NAMALWA (cell line): ENCODE data around the gene PPAN.

ENCODE experiments used
- DNase-seq: peaks from one replicate; pipeline ENCODE4 v3.0.0-alpha.2; 2015; ENCODE audit warnings: low spot score

Gene PPAN

GRCh38 chr19:10106100-10106936 is at the start of gene PPAN:
PPAN (plus strand) TSS chr19:10106362; CDS start chr19:10106395, 33 bp downstream.
- peak; percentile 98 for DNase-seq

- no peak for DNase-seq
Observed at GRCh38 chr19:10061717-10062310, 44.3 kb upstream of the PPAN start.

GRCh38 chr19:10068205-10068604 is 38.0 kb upstream of the PPAN start:
- DNase-seq = no peak

- no peak for DNase-seq
Observed at GRCh38 chr19:10069046-10069445, 37.1 kb upstream of the PPAN start.

GRCh38 chr19:10070730-10071446 is 35.3 kb upstream of the PPAN start:
- no peak for DNase-seq

- peak; percentile 78 for DNase-seq
Observed at GRCh38 chr19:10074153-10074552, 32.0 kb upstream of the PPAN start.

GRCh38 chr19:10076535-10076934 is 29.6 kb upstream of the PPAN start:
- DNase-seq = no peak

GRCh38 chr19:10078329-10078728 is 27.8 kb upstream of the PPAN start:
- DNase-seq = no peak

GRCh38 chr19:10079031-10079453 is 27.1 kb upstream of the PPAN start:
- no peak for DNase-seq

GRCh38 chr19:10083911-10084310 is 22.3 kb upstream of the PPAN start:
- DNase-seq = no peak

GRCh38 chr19:10084803-10085202 is 21.4 kb upstream of the PPAN start:
- no peak for DNase-seq

GRCh38 chr19:10085641-10086590 is 20.2 kb upstream of the PPAN start, which contains the start of gene SHFL:
SHFL (plus strand) TSS chr19:10086317; CDS start chr19:10086428, 111 bp downstream.
- peak; percentile 84 for DNase-seq

- DNase-seq = no peak
Observed at GRCh38 chr19:10086591-10087192, 19.5 kb upstream of the PPAN start.

- no peak for DNase-seq
Observed at GRCh38 chr19:10087296-10088061, 18.7 kb upstream of the PPAN start.

- DNase-seq = no peak
Observed at GRCh38 chr19:10088949-10089554, 17.1 kb upstream of the PPAN start.

GRCh38 chr19:10089801-10090375 is 16.3 kb upstream of the PPAN start:
- no peak for DNase-seq

- no peak for DNase-seq
Observed at GRCh38 chr19:10091370-10091687, 14.8 kb upstream of the PPAN start.

GRCh38 chr19:10091895-10092641 is 14.1 kb upstream of the PPAN start:
- peak; percentile 53 for DNase-seq
